Stimulated activated CD4-positive, alpha-beta T cell treated with anti-CD3 and anti-CD28 coated beads, Interleukin-12 subunit alpha, Interleukin-12 subunit beta, amount 100 ng/mL, for 48 hours (primary cell): Measurements from ENCODE around the gene JOSD1.

ENCODE experiments used
- DNase-seq, 3 donors: peaks; one replicate each; pipeline ENCODE4 v3.0.0-alpha.2; 2020; ENCODE audit warnings: low read depth in 2 of 3, low spot score in 1 of 3

The JOSD1 gene

GRCh38 chr22:38733724-38734381 is 33.1 kb upstream of the JOSD1 start:
- no peak for DNase-seq

DNA sequence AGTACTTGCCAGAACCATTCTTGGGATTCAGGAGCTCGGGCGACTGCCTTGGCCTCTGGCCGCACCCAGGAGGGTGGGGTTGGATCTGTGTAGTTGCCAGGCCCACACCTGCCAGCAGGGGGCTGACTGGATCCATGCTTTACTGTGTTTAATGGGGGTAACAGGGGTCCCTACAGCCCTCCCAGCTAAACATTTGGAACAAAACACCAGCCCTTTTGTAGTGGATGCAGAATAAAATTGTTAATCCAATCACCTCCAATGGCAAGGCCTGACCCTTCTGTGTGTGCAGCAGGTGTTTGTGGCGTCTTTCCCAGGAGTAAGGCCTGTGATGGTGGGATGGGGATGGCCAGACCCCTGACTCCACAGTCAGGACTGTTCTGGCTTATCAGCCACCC is 32.6 kb upstream of the JOSD1 start:
- no peak for DNase-seq

- DNase-seq = no peak
Measured at GRCh38 chr22:38732251-38732815, 31.6 kb upstream of the JOSD1 start.

GRCh38 chr22:38731703-38732161 is 31.0 kb upstream of the JOSD1 start:
- no peak for DNase-seq

DNA sequence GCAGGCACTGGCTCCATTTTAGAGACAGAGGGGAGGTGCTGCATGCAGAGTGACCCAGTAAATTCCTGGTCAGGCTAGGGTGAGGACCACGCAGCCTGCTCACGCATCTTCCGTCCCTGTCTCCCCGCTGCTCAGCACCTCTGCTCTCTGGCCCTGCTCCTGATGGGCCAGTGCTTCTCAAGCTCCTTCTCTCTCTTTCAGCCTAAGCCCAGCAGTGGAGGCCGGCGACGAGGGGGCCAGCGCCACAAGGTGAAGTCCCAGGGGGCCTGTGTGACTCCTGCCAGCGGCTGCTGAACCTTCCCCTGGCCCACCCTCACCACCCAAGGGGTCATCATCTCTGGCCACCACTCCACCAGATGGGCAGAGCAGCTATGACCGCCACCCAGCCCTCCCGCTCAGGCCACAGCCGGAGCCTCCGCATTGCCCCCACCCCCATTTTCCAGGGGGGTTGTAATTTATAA is 29.7 kb upstream of the JOSD1 start:
- no peak for DNase-seq

DNA sequence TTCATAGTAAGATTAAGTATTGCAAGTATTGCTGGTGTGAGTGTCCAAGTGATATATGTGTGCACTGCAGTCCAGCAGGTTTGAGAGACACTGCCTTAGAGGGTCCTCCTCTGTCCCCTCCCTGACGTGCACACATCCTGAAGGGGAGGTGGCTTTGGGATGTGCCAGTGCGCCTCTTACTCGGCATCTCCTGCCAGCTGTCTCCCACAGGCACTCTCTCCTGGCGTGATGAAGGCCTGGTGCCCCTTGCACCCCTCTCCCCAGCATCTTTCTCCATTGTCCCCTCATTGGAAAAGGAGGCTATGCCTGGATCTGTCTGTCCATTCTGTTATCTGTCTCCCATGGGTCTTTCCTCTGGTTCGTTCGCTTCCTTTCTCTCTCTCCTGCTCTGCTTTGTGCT is 29.2 kb upstream of the JOSD1 start:
- no peak for DNase-seq

DNA sequence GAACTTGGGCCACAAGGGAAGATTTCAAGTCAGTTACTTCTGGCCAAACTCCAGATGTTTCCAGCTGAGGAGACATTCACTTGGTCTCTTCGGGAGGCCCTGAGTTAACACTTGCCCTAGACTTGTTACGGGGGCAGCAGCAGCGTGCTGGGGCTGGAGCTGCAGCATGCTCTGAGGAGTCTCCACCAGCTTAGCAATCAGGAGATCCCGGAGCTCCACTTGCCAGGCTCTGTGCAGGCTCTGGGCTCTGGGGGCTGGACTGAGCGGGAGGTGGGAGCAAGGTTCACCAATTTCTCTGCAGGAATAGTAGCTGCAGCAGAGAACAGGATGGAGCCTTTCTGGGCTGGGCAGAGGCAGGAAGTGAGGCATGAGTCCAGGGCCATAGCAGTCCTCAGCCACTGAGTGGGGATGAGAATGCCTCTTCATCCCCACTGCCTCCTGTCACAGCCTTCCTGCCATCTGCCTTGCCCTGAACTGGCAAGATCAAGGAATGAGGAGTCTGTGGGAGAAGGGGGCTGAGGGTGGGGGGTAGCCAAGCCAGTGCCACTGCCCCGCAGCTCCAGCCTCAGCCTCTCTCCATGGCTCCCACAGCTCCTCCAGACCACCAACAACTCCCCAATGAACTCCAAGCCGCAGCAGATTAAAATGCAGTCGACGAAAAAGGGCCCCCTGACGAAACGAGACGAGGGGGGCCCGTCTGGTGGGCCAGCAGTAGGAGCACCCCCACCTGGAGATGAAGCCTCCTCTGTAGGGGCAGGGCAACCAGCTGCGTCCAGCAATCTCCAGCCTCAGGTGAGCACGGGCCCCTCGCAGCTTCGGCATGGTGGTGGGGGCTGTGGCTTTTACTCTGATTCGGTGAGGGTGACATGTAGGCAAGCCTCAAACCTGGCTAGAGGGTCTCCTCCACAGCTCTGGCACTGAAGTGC is 28.4 kb upstream of the JOSD1 start:
- no peak for DNase-seq

DNA sequence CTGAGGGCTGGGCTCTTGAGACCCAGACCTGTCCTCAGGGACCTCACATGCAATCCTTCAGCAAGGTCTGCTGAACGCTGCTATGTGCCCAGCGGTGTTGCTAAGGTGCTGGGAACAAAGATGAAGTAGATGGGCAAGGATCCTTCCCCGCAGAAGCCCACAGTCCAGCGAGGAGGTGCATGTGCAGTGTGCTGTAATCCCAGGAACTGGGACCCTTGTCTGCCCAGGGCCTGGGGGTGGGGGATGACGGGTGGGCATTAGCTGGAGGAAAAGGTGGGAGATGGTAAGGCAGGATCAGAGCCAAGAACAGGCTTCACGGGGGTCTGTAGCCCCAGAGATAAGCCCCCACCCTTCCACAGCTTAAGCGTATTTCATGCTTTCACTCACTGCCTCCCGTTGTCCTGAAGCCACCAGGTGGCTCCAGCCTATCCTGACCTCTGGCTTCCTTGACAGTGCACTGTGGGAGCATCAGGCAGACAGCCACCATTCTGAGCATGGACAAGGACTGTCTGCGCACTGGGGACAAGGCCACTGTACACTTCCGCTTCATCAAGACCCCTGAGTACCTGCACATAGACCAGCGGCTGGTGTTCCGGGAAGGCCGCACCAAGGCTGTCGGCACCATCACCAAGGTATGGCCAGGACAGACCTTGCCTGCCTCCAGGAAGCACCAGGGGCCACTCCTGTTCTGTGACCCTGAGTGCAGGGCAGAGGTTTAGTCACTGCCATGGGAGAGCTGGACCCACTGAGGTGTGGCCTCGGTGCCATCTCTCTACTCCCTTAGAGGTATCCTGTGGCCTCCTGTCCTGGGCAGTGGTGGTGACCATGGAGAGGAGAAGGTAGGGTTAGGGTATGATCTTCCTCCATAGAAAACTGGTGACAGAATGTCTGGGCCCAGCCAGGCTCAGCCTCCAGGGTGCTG is 27.0 kb upstream of the JOSD1 start:
- no peak for DNase-seq

- no peak for DNase-seq
Measured at GRCh38 chr22:38727123-38727522, 26.4 kb upstream of the JOSD1 start.

DNA sequence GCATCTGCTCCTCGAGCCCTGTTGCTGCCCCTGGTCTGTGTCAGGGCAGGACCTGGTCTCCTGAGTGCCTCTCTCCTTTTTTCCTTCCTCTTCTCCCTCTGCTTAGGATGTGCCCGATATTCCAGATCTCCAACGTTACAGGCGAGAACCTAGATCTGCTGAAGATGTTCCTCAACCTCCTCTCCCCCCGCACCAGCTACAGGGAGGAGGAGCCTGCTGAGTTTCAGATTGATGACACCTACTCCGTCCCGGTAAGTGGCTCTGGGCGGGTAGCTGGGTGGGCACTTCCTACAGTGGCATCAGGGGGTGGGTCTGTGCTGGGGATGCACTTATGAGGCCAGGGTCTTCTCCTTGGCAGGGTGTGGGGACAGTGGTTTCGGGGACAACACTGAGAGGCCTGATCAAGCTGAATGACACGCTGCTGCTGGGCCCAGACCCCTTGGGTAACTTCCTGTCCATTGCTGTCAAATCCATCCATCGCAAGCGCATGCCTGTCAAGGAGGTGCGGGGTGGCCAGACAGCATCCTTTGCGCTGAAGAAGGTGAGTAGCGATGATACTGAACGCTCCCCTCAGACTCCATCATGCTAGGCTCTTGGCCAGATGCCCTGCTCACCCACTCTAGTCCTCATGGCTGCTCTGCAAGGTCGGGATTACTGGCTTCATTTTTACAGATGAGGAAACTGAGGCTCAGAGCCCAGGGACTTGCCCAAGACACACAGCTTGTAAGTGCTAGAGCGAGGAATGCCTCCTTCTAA is 25.3 kb upstream of the JOSD1 start:
- DNase-seq = no peak

- no peak for DNase-seq
Measured at GRCh38 chr22:38724926-38725571, 24.3 kb upstream of the JOSD1 start.

DNA sequence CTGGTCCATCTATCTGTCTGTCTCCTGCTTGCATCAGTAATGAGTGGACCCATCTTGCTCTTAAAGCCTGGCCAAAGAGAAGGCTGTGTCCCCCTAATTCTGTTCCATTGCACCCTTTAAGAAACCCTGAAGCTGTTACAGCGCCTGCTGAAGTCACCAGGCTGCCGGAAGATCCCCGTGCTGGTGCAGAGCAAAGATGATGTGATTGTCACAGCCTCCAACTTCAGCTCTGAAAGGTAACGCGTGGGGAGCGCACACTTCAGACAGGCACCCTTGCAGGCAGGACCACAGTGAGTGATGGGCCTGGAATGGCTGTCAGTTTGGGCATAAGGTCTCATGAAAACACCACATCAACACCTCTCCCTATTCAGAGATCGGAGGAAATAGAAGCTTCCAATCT is 23.4 kb upstream of the JOSD1 start:
- no peak for DNase-seq

- DNase-seq = no peak
Measured at GRCh38 chr22:38721551-38721950, 20.8 kb upstream of the JOSD1 start.

GRCh38 chr22:38720350-38720749 is 19.6 kb upstream of the JOSD1 start:
- no peak for DNase-seq

GRCh38 chr22:38719196-38719595 is 18.5 kb upstream of the JOSD1 start:
- DNase-seq = no peak

DNA sequence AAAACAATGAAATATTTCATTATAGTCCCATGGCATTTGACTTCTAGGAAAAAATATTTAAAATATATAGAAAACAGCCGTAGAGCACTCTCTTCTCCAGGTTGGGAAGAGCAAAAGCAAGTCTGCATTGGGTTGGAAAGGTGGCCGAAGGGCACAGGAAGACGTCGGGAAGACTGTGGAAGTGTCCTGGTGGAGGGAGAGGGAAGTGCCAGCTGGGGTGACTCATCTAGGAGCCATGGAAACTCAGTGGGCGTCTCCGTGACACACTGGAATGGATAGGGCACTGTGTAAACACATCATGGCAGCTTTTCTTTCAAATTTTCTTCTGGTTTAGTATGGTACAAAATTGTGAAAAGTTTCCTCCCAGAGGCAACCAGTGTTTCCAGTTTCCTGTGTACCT is 17.7 kb upstream of the JOSD1 start:
- DNase-seq = no peak

DNA sequence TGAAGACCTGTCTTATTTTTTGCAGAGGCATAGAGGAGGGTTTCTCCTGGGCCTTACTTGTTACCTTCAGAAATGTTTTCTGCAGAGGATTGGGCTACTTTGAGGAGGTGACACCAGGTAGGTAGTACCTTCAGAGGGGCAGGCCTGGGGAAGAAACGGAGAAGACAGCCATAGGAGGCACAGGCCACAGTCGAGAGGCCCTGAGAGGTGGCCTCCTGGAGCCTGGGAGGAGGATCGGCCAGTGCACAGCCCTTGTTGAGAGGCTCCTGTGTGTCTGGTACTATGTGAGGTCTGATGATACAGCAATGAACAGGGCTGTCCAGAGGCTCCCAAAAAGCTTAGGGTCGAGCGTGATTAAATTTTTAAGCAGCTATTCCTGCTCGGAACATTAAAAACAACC is 16.5 kb upstream of the JOSD1 start:
- DNase-seq = no peak

- DNase-seq = no peak
Measured at GRCh38 chr22:38716826-38717225, 16.1 kb upstream of the JOSD1 start.

- DNase-seq = no peak
Measured at GRCh38 chr22:38716271-38716670, 15.5 kb upstream of the JOSD1 start.

DNA sequence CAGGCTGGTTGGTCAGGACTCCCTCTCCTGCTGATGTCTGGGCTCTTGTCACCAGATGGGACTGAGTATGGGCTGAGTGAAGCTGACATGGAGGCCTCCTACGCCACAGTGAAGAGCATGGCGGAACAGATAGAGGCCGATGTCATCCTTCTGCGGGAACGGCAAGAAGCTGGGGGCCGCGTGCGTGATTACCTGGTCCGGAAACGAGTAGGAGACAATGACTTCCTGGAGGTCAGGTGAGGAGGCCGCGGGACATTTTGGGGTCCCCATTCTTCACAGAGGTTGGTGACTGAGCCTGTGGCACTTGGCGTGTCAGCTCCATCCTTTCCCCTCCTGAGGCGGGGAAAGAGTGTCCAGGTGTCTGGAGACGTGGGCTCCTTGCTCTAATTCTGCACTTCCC is 15.1 kb upstream of the JOSD1 start:
- no peak for DNase-seq
